WTC11 (cell line): ENCODE data around the gene RIPOR3.

ENCODE experiments used
- FOXJ3 ChIP-seq: sonication (generic); formaldehyde crosslinking; IDR thresholded peaks from 2 replicates; pipeline ENCODE4 v1.9.0; 2021; ENCODE audit warnings: missing genetic modification reagents, mild to moderate bottlenecking, borderline replicate concordance
- FOXK1 ChIP-seq: sonication (generic); formaldehyde crosslinking; IDR thresholded peaks from 2 replicates; pipeline ENCODE4 v1.8.0; 2022; ENCODE audit warnings: mild to moderate bottlenecking, moderate library complexity, missing genetic modification reagents
- JUN ChIP-seq: sonication (generic); formaldehyde crosslinking; IDR thresholded peaks from 2 replicates; pipeline ENCODE4 v1.8.0; 2023; ENCODE audit warnings: mild to moderate bottlenecking, missing genetic modification reagents
- TP53 ChIP-seq: sonication (generic); formaldehyde crosslinking; IDR thresholded peaks from 2 replicates; pipeline ENCODE4 v1.8.1; 2023; ENCODE audit warnings: mild to moderate bottlenecking, missing genetic modification reagents
- ZNF121 ChIP-seq: sonication (generic); formaldehyde crosslinking; IDR thresholded peaks from 2 replicates; pipeline ENCODE4 v1.8.0; 2023; ENCODE audit warnings: missing genetic modification reagents
- TF ChIP-seq, protein P1 (sequence below): sonication (generic); formaldehyde crosslinking; IDR thresholded peaks from 2 replicates; pipeline ENCODE4 v1.8.1; 2023; ENCODE audit warnings: mild to moderate bottlenecking, missing genetic modification reagents, moderate library complexity
- TF ChIP-seq, protein P2 (sequence below): fragments of 200-600 bp; IDR thresholded peaks from 2 replicates; pipeline ENCODE4 v1.8.0; 2022; ENCODE audit warnings: antibody characterized with exemption
- TF ChIP-seq, protein P3 (sequence below): sonication (generic); formaldehyde crosslinking; IDR thresholded peaks from 2 replicates; pipeline ENCODE4 v1.8.0; 2023; ENCODE audit warnings: mild to moderate bottlenecking, missing genetic modification reagents
- TF ChIP-seq, protein P4 (sequence below): sonication (generic); formaldehyde crosslinking; IDR thresholded peaks from 2 replicates; pipeline ENCODE4 v1.8.0; 2022; ENCODE audit warnings: mild to moderate bottlenecking, missing genetic modification reagents

DNA sequence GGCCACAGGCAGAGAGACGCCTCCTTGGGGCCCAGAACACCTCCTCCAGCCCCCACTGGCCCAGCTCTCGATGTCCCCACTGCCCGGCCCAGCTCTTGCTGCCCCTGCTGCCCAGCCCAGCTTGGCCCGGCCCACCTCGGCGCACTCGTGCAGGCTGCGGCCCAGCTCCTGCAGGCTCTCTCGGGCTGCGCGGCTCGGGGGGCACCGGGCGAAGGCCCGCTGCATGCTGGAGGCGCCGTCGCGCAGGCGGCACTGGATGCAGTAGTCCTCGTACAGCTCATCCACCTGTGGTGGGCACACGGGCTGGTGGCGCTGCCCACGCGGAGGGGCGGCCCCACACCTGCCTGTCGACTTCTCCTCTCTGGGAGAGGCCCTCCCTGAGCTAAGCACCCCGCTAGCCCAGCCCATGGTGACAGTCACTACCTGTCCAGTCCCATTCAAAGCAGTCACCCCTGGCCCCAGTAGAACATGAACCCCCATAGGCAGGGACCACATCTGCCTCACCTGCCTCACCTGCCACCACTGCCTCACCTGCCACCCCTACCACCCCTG, 81.8 kb downstream of the RIPOR3 start:
- TF ChIP-seq, protein P1, sequence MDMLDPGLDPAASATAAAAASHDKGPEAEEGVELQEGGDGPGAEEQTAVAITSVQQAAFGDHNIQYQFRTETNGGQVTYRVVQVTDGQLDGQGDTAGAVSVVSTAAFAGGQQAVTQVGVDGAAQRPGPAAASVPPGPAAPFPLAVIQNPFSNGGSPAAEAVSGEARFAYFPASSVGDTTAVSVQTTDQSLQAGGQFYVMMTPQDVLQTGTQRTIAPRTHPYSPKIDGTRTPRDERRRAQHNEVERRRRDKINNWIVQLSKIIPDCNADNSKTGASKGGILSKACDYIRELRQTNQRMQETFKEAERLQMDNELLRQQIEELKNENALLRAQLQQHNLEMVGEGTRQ (CRISPR knock-in tag) = no peak
- TF ChIP-seq, protein P2, sequence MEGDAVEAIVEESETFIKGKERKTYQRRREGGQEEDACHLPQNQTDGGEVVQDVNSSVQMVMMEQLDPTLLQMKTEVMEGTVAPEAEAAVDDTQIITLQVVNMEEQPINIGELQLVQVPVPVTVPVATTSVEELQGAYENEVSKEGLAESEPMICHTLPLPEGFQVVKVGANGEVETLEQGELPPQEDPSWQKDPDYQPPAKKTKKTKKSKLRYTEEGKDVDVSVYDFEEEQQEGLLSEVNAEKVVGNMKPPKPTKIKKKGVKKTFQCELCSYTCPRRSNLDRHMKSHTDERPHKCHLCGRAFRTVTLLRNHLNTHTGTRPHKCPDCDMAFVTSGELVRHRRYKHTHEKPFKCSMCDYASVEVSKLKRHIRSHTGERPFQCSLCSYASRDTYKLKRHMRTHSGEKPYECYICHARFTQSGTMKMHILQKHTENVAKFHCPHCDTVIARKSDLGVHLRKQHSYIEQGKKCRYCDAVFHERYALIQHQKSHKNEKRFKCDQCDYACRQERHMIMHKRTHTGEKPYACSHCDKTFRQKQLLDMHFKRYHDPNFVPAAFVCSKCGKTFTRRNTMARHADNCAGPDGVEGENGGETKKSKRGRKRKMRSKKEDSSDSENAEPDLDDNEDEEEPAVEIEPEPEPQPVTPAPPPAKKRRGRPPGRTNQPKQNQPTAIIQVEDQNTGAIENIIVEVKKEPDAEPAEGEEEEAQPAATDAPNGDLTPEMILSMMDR = no peak
- TF ChIP-seq, protein P3, sequence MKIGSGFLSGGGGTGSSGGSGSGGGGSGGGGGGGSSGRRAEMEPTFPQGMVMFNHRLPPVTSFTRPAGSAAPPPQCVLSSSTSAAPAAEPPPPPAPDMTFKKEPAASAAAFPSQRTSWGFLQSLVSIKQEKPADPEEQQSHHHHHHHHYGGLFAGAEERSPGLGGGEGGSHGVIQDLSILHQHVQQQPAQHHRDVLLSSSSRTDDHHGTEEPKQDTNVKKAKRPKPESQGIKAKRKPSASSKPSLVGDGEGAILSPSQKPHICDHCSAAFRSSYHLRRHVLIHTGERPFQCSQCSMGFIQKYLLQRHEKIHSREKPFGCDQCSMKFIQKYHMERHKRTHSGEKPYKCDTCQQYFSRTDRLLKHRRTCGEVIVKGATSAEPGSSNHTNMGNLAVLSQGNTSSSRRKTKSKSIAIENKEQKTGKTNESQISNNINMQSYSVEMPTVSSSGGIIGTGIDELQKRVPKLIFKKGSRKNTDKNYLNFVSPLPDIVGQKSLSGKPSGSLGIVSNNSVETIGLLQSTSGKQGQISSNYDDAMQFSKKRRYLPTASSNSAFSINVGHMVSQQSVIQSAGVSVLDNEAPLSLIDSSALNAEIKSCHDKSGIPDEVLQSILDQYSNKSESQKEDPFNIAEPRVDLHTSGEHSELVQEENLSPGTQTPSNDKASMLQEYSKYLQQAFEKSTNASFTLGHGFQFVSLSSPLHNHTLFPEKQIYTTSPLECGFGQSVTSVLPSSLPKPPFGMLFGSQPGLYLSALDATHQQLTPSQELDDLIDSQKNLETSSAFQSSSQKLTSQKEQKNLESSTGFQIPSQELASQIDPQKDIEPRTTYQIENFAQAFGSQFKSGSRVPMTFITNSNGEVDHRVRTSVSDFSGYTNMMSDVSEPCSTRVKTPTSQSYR (CRISPR knock-in tag) = no peak
- TF ChIP-seq, protein P4, sequence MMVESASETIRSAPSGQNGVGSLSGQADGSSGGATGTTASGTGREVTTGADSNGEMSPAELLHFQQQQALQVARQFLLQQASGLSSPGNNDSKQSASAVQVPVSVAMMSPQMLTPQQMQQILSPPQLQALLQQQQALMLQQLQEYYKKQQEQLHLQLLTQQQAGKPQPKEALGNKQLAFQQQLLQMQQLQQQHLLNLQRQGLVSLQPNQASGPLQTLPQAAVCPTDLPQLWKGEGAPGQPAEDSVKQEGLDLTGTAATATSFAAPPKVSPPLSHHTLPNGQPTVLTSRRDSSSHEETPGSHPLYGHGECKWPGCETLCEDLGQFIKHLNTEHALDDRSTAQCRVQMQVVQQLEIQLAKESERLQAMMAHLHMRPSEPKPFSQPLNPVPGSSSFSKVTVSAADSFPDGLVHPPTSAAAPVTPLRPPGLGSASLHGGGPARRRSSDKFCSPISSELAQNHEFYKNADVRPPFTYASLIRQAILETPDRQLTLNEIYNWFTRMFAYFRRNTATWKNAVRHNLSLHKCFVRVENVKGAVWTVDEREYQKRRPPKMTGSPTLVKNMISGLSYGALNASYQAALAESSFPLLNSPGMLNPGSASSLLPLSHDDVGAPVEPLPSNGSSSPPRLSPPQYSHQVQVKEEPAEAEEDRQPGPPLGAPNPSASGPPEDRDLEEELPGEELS (CRISPR knock-in tag) = no peak
- TF ChIP-seq ZNF121 (CRISPR knock-in tag) (no peak), JUN (no peak), FOXK1 (CRISPR knock-in tag) (no peak), TP53 (CRISPR knock-in tag) (no peak), FOXJ3 (CRISPR knock-in tag) (no peak)
